NCI-H82 treated with DMSO at 0.1 percent for 48 hours (cell line): ENCODE results near the gene SAC3D1.
"Not testable (repeated sequence)": the region's sequence is repeated elsewhere in the genome, so short reads cannot be mapped to it uniquely, and the experiment has no call there.

Source experiments
- DNase-seq: peaks from one replicate; lab custom pipeline; 2025; ENCODE audit not compliant: unreplicated experiment; lab: John Stamatoyannopoulos, UW

SAC3D1 gene

GRCh38 chr11:65040847-65041622, at the start of gene SAC3D1:
Gene SAC3D1, plus strand, starts transcription at chr11:65041210. Its CDS starts 83 bp downstream, at chr11:65041293.
- DNase-seq: peak; percentile 73

- no peak for DNase-seq
Measured at GRCh38 chr11:64994318-64994717, 46.7 kb upstream of the SAC3D1 start.

- no peak for DNase-seq
Measured at GRCh38 chr11:64996327-64996709, 44.7 kb upstream of the SAC3D1 start.

GRCh38 chr11:64996710-64997380, 44.2 kb upstream of the SAC3D1 start, which contains the start of gene BATF2:
Gene BATF2, minus strand, starts transcription at chr11:64996971. Its CDS starts 57 bp downstream, at chr11:64996914.
- DNase-seq: peak; percentile 74

- DNase-seq: no peak
Measured at GRCh38 chr11:64998141-64998540, 42.9 kb upstream of the SAC3D1 start.

- DNase-seq: no peak
Measured at GRCh38 chr11:64998690-64999431, 42.1 kb upstream of the SAC3D1 start.

GRCh38 chr11:64999478-64999877, 41.5 kb upstream of the SAC3D1 start:
- DNase-seq: no peak

- DNase-seq: no peak
Measured at GRCh38 chr11:65002706-65003105, 38.3 kb upstream of the SAC3D1 start.

- DNase-seq: no peak
Measured at GRCh38 chr11:65003282-65003681, 37.7 kb upstream of the SAC3D1 start.

GRCh38 chr11:65003968-65004367, 37.0 kb upstream of the SAC3D1 start:
- DNase-seq: not testable (repeated sequence)

- DNase-seq: no peak
Measured at GRCh38 chr11:65008016-65008415, 33.0 kb upstream of the SAC3D1 start.

GRCh38 chr11:65008873-65009272, 32.1 kb upstream of the SAC3D1 start:
- no peak for DNase-seq

- peak; percentile 67 for DNase-seq
Measured at GRCh38 chr11:65013130-65013887, 27.7 kb upstream of the SAC3D1 start.

- DNase-seq: peak; percentile 61
Measured at GRCh38 chr11:65013888-65014725, 26.9 kb upstream of the SAC3D1 start, which contains the start of gene ARL2. Gene ARL2, plus strand, starts transcription at chr11:65014160. Its CDS starts 48 bp downstream, at chr11:65014208.

- DNase-seq: no peak
Measured at GRCh38 chr11:65014726-65015227, 26.2 kb upstream of the SAC3D1 start.

GRCh38 chr11:65016705-65017104, 24.3 kb upstream of the SAC3D1 start:
- no peak for DNase-seq

GRCh38 chr11:65017937-65018336, 23.1 kb upstream of the SAC3D1 start:
- DNase-seq: no peak

- no peak for DNase-seq
Measured at GRCh38 chr11:65019824-65020223, 21.2 kb upstream of the SAC3D1 start.

- DNase-seq: no peak
Measured at GRCh38 chr11:65021003-65021402, 20.0 kb upstream of the SAC3D1 start.

- no peak for DNase-seq
Measured at GRCh38 chr11:65021509-65021908, 19.5 kb upstream of the SAC3D1 start.
